GM10266 (cell line): ENCODE measurements around the gene CDK5R2.

ENCODE experiments used
- DNase-seq: peaks from one replicate; pipeline ENCODE4 v3.0.0; 2012; ENCODE audit errors: extremely low spot score
- CTCF ChIP-seq: IDR thresholded peaks from 2 replicates; pipeline ENCODE4 v1.5.1; 2012; ENCODE audit warnings: mild to moderate bottlenecking, low read depth; ENCODE audit not compliant: control insufficient read depth, insufficient read depth; ENCODE audit errors: missing control alignments

Gene CDK5R2

GRCh38 chr2:218985021-218985324 lies 25.5 kb downstream of the CDK5R2 start, which contains the start of gene FEV:
Gene FEV, minus strand, starts transcription at chr2:218985184. Its CDS starts 109 bp downstream, at chr2:218985075.
- DNase-seq, result no peak
- no peak for TF ChIP-seq CTCF

- peak; percentile 20 for DNase-seq
- TF ChIP-seq CTCF, result no peak
Measured at GRCh38 chr2:218985325-218986091, 26.0 kb downstream of the CDK5R2 start.

- no peak for TF ChIP-seq CTCF
- peak; percentile 17 for DNase-seq
Measured at GRCh38 chr2:218986148-218986761, 26.8 kb downstream of the CDK5R2 start.

GRCh38 chr2:218988164-218988563 lies 28.7 kb downstream of the CDK5R2 start:
- no peak for TF ChIP-seq CTCF

GRCh38 chr2:218988650-218989049 lies 29.2 kb downstream of the CDK5R2 start:
- TF ChIP-seq CTCF, result no peak
- DNase-seq, result no peak

More at GRCh38 chr2:218988164-218988563, 28.7 kb downstream of the CDK5R2 start:
- no peak for DNase-seq

GRCh38 chr2:218990052-218990451 lies 30.6 kb downstream of the CDK5R2 start:
- no peak for TF ChIP-seq CTCF
- DNase-seq, result no peak

- DNase-seq, result no peak
- no peak for TF ChIP-seq CTCF
Measured at GRCh38 chr2:218990612-218991011, 31.1 kb downstream of the CDK5R2 start.
